Measurements from ENCODE around the gene IRF2BP2. TPM values are rescaled to one million over a fixed set of nuclear protein-coding genes. Genes with fewer than 3 reads are reported as not detected.

Gene IRF2BP2
- total RNA-seq, 2 donors from 2014 or later, result 111 to 124 TPM

GRCh38 chr1:234647758-234648157 lies 37.8 kb upstream of the IRF2BP2 start:
- no peak overlapping the region for H3K27ac ChIP-seq
- H3K4me1 ChIP-seq (replicated peaks), result no peaks in the 10 kb centered on the region
- TF ChIP-seq POLR2A (IDR thresholded peaks at IDR 0.05) (no peak), POLR2AphosphoS5 (IDR thresholded peaks at IDR 0.05) (no peak), CTCF (IDR thresholded peaks at IDR 0.05) (no peak)
- no peak overlapping the region for H3K4me3 ChIP-seq
- no peaks in the 10 kb centered on the region for H3K36me3 ChIP-seq
- DNase-seq (ENCODE audit: low spot score), result no peak
- no peaks in the 10 kb centered on the region for H3K27me3 ChIP-seq (replicated peaks; ENCODE audit: insufficient read depth)
- WGBS, result 91% methylated on average over 2 of the region's 2 CpGs
- H3K9me3 ChIP-seq, result no peaks in the 10 kb centered on the region
- intact Hi-C loops (cut with DNase I), result no loop called here

- Histone ChIP-seq H3K4me3 (no peak overlapping the region), H3K27ac (no peak overlapping the region), H3K36me3 (no peaks in the 10 kb centered on the region), H3K4me1 (replicated peaks) (no peaks in the 10 kb centered on the region), H3K27me3 (replicated peaks; ENCODE audit: insufficient read depth) (no peaks in the 10 kb centered on the region), H3K9me3 (no peaks in the 10 kb centered on the region)
- TF ChIP-seq POLR2AphosphoS5 (IDR thresholded peaks at IDR 0.05) (no peak), CTCF (IDR thresholded peaks at IDR 0.05) (no peak), POLR2A (IDR thresholded peaks at IDR 0.05) (no peak)
- intact Hi-C loops (cut with DNase I), result no loop called here
- no peak for DNase-seq (ENCODE audit: low spot score)
- WGBS, result 92% methylated on average over 3 of the region's 3 CpGs
Observed at GRCh38 chr1:234647245-234647644, 37.3 kb upstream of the IRF2BP2 start.

- no peaks in the 10 kb centered on the region for H3K27me3 ChIP-seq (replicated peaks; ENCODE audit: insufficient read depth)
- intact Hi-C loops (cut with DNase I), result no loop called here
- no peak for TF ChIP-seq POLR2A (IDR thresholded peaks at IDR 0.05)
- no peak for TF ChIP-seq CTCF (IDR thresholded peaks at IDR 0.05)
- TF ChIP-seq POLR2AphosphoS5 (IDR thresholded peaks at IDR 0.05), result no peak
- DNase-seq (ENCODE audit: low spot score), result no peak
- H3K4me3 ChIP-seq, result no peak overlapping the region
- H3K27ac ChIP-seq, result no peak overlapping the region
- no peaks in the 10 kb centered on the region for H3K4me1 ChIP-seq (replicated peaks)
- no peaks in the 10 kb centered on the region for H3K9me3 ChIP-seq
- H3K36me3 ChIP-seq, result no peaks in the 10 kb centered on the region
- 92% methylated on average over 2 of the region's 2 CpGs for WGBS
Observed at GRCh38 chr1:234645964-234646363, 36.0 kb upstream of the IRF2BP2 start.

- no peaks in the 10 kb centered on the region for H3K36me3 ChIP-seq
Observed at GRCh38 chr1:234645474-234645953, 35.5 kb upstream of the IRF2BP2 start.

More at GRCh38 chr1:234645474-234645953, 35.5 kb upstream of the IRF2BP2 start:
- 57% methylated on average over 1 of the region's 1 CpG for WGBS
- H3K27me3 ChIP-seq (replicated peaks; ENCODE audit: insufficient read depth), result no peaks in the 10 kb centered on the region
- H3K9me3 ChIP-seq, result no peaks in the 10 kb centered on the region
- intact Hi-C loops (cut with DNase I), result no loop called here
- no peak overlapping the region for H3K27ac ChIP-seq
- DNase-seq (ENCODE audit: low spot score), result no peak
- TF ChIP-seq POLR2A (IDR thresholded peaks at IDR 0.05) (no peak), CTCF (IDR thresholded peaks at IDR 0.05) (no peak)
- H3K4me3 ChIP-seq, result no peak overlapping the region
- H3K4me1 ChIP-seq (replicated peaks), result no peaks in the 10 kb centered on the region
